CD4-positive, alpha-beta T cell treated with Interleukin-6 at 100 ng/mL for 8 hours (primary cell): Measurements from ENCODE around the gene KIFC3.
"Not testable (repeated sequence)": the region's sequence is repeated elsewhere in the genome, so short reads cannot be mapped to it uniquely, and the experiment has no call there.

Source experiments
- DNase-seq: peaks from one replicate; pipeline ENCODE4 v3.0.0-alpha.2; 2020; ENCODE audit warnings: mixed read lengths, low spot score

Gene KIFC3

GRCh38 chr16:57786632-57787518 is 15.4 kb downstream of the KIFC3 start:
- no peak for DNase-seq

- DNase-seq = no peak
Observed at GRCh38 chr16:57785924-57786323, 16.4 kb downstream of the KIFC3 start.

DNA sequence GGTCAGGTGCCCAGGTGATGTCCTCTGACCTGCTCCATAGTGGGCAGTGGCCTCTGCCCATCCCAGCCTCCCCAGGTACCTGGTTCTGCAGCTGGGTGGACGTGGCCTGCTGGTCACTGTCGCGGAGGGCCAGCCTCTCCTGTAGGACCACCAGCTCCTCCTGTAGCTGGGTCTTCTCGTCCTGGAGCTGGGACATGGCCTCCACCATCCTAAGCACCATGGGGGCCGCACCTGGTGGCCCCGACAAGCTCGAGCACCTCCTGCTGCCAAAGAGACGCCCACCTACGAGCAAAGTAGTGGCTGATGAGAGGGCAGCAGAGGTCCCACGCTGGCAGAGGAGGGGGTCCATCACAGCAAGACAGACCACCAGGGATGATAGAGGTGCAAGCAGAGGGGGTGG is 16.9 kb downstream of the KIFC3 start:
- DNase-seq = no peak

GRCh38 chr16:57784334-57784733 is 18.0 kb downstream of the KIFC3 start:
- DNase-seq = no peak

- DNase-seq = no peak
Observed at GRCh38 chr16:57783883-57784282, 18.4 kb downstream of the KIFC3 start.

- no peak for DNase-seq
Observed at GRCh38 chr16:57783116-57783515, 19.2 kb downstream of the KIFC3 start.

- not testable (repeated sequence) for DNase-seq
Observed at GRCh38 chr16:57782607-57783055, 19.7 kb downstream of the KIFC3 start.

DNA sequence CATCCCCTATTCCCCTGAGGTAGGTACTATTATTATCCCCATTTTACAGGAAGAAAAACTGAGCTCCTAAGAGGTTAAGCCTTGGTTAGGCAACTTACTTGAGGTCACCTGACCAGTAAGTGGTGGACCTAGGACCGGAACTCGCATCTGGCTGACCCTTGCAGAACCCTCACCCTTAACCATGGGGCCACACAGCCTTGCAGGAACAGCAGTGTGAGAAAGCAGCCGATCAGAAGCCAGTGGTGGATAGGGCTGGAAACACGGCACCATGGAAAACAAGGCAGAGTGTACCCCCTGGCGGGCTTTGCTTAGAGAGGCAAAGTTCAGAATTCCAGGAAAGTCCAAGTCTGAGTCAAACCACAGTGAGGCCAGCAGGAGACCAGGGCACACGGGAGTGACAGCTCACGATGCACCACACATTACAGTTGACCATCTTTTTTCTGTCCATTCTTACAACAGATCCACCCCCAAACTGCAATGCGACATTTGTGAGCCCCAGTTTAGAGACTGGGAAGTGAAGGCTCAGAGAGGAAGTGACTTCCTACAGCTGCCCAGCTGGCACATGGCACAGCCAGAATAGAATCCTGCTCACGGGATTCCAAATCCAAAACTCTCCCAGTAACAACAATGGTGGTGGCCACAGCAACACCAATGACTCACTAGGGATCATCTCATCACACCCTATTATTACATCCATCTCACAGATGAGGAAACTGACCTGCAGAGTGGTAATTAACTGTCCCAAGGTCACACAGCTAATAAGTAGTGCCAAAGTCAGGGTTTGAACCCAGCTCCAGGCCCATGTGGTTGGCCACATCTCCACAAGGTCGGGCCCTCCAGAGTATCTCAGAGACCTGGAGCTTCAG is 20.3 kb downstream of the KIFC3 start:
- DNase-seq = no peak

- DNase-seq = no peak
Observed at GRCh38 chr16:57781349-57781740, 20.9 kb downstream of the KIFC3 start.

GRCh38 chr16:57779836-57780235 is 22.5 kb downstream of the KIFC3 start:
- not testable (repeated sequence) for DNase-seq

DNA sequence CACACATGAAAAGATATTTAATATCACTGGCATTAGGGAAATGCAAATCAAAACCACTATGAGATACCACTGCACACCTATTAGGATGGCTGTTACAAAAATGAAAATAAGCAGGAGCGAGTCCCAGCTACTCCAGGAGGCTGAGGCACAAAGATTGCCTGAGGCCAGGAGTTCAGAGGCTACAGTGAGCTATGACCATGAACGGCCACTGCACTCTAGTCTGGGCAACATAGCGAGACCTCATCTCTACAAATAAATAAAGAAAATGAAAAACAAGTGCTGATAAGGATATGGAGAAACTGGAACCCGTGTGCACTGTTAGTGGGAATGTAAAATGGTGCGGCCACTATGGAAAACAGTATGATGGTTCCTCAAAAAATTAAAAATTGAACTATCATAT is 23.6 kb downstream of the KIFC3 start:
- no peak for DNase-seq

DNA sequence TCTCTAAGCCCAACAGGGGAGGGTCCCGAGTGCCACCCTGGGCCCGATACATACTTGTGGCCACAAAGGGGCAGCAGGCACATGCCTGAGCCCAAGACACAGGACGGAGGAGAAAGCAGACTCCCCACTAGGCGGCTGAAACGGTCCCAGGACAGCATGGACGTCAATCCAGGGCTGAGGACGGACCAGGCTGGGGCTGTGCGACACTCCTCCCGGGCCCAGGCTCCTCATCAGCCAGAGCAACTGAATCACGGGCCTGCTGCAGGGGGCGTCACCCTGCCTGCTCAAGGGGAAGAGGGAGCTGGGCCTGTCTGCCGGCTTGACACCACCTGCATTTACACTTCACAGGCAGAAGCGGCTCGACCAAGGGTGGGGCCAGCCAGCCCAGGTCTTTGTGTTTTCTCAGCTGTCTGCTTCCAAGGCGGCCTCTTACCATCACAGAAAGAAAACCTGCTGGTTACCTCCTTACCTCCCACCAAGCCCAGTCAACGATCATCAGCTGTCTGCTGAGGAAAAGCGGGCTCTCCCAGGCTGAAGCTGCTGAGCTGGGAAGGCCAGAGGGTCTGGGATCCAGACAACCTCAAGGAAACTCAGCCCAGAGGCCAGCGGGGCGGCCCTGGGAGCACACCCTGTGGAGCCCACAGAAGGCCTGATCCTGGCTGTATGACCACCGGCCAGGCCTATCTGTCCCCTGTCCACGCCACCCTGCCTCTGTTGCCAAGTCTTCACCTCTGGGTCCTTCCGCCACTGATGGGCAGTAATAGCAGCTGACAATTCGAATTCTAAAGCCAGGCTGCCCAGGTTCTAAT is 26.4 kb downstream of the KIFC3 start:
- DNase-seq = no peak

GRCh38 chr16:57774705-57775285 is 27.5 kb downstream of the KIFC3 start:
- DNase-seq = no peak

- DNase-seq = no peak
Observed at GRCh38 chr16:57773655-57774295, 28.5 kb downstream of the KIFC3 start.

- no peak for DNase-seq
Observed at GRCh38 chr16:57773019-57773418, 29.3 kb downstream of the KIFC3 start.

DNA sequence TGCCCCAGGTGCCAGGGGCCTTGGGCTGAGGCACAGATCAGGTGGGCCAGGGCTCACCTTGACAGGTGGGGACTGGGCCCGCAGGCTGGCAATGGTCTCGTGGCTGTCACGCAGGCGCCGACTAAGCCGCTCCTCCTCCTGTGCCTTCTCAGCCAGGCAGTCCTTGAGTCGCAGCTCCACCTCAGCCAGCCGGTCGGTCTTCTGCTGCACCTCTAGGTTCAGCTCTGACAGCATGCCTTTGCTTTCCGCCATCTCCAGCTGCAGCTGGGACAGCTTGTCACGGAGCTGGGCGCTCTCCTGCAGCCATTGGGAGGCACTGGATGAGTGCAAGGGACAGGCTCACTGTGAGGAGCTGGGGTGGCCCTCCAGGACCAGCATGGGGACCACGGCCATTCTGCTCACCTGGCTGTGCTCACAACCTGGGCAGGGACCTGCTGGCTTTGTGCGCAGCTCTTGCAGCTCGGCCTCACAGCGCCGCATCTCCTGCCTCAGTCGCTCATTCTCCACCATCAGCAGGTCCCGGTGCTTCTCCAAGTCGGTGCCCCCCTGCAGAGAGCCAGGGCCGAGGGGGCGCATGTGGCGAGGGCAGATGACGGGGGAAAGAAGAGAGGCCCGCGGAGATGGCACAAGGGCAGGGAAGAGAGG is 31.0 kb downstream of the KIFC3 start:
- DNase-seq = no peak

DNA sequence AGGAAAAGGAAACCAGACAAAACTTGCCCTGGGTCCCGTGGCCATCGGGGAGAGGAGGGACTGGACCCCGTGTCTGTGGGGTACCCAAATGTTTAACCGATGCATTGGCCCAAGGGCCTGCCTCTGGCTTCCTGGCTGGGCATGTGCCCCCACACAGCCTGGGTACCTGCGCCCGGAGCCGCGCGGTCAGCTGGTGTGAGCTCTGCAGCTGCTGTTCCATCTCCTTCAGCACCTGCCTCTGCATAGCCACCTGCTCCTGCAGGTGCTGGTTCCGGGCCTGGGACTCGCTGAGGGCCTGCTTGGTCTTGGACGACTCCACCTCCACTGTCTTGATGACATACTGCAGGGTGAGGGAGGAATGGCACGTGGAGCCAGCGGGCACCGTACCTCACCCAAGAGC is 31.9 kb downstream of the KIFC3 start:
- DNase-seq = no peak

- no peak for DNase-seq
Observed at GRCh38 chr16:57769541-57770145, 32.6 kb downstream of the KIFC3 start.

DNA sequence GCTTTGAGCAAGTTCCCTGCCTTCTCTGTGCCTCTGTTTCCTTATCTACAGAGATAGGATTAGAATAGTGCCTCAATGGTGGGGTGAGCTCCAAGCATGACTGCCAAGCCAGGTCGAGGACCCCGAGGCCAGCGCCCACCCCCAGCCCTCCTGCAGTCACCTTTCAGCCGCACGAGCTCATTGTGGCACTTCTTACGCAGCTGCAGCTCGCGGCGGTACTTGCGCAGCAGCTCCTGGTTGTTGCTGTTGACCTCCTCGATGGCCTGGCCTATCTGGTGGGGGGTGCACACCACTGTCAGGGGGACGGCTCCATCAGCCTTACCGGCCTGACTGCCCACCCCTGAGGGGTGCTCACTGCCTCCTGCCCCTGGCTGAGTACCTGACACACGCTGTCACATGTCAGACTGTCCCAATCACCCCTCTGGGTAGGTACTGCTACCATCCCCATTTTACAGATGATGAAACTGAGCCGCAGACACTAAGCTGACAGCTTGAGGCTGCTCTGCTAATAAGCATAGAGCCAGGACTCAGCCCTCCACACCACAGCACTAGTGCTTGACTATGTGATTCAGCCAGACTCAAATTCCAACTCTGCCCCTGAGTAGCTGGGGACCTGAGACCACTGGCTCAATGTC is 35.5 kb downstream of the KIFC3 start:
- no peak for DNase-seq
